ENCODE measurements around the gene CTU2. TPM values are rescaled to one million over a fixed set of nuclear protein-coding genes. Genes with fewer than 3 reads are reported as not detected.
A peak's percentile ranks its signal among the peaks of the same experiment; 100 is the strongest.

The CTU2 gene
- total and polyA plus RNA-seq, 10 of the 15 experiments (the other 5 are each of a cell fraction or from before 2014, with no cell fraction given): 0.32 to 44.5 (median 18.2) TPM

- no peak for TF ChIP-seq NFXL1 (IDR thresholded peaks at IDR 0.05; ENCODE audit: borderline replicate concordance)
Measured at GRCh38 chr16:88730632-88731607, 24.6 kb downstream of the CTU2 start (continued).

- intact Hi-C loops (cut with micrococcal nuclease; ENCODE audit: unreplicated experiment): no loop called here
- ChIA-PET SMC1A (ENCODE audit: uncharacterized antibody, unreplicated experiment) (no interaction called here), POLR2A (no interaction called here), CTCF (no interaction called here), RAD21 (ENCODE audit: unreplicated experiment) (no interaction called here)
- in situ Hi-C loops (cut with MboI): no loop called here
- Histone ChIP-seq H3K9ac (ENCODE audit: control insufficient read depth, insufficient read depth, low read length) (no peak overlapping the region), H3K4me3 (no peak overlapping the region), H3K79me2 (ENCODE audit: control insufficient read depth, insufficient read depth, low read length) (no peaks in the 10 kb centered on the region), H2AFZ (ENCODE audit: control insufficient read depth, low read depth, low read length) (no peak overlapping the region), H3K4me1 (ENCODE audit: control insufficient read depth, insufficient read depth, low read length) (no peaks in the 10 kb centered on the region), H3K27me3 (replicated peaks in 1 of 2; ENCODE audit: control insufficient read depth in 2 of 2, insufficient read depth in 2 of 2, low read length in 1 of 2) (no peaks in the 10 kb centered on the region), H3K36me3 (ENCODE audit: control insufficient read depth in 2 of 2, insufficient read depth in 2 of 2, low read length in 1 of 2) (peaks cover 5 to 49% of the 10 kb centered on the region in 2 experiments; a peak in 3 of 4 replicates), H4K20me1 (ENCODE audit: control insufficient read depth, insufficient read depth) (no peaks in the 10 kb centered on the region), H3K4me2 (ENCODE audit: control insufficient read depth, insufficient read depth) (no peak overlapping the region), H3K27ac (ENCODE audit: control insufficient read depth, insufficient read depth) (no peak overlapping the region), H3K9me3 (replicated peaks; ENCODE audit: control insufficient read depth, insufficient read depth, low read length) (no peaks in the 10 kb centered on the region)
- 93% methylated on average over 11 of the region's 15 CpGs for WGBS (ENCODE audit: insufficient coverage, insufficient replicate concordance, low lambda C conversion rate, missing lambda C conversion rate)
- BruUV-seq (replicated peaks): no TSS peak
- ATAC-seq (0 out of 3 replicates have a peak, but pooled peaks have one; percentile 18), FAIRE-seq (no peak), DNase-seq (ENCODE audit: low read depth, low spot score) (no peak)
- TF ChIP-seq RFX5 (IDR thresholded peaks at IDR 0.05; ENCODE audit: low read depth, low read length) (no peak), HDGF (IDR thresholded peaks at IDR 0.05) (no peak), MEF2B (IDR thresholded peaks at IDR 0.05; ENCODE audit: partially characterized antibody, poor library complexity, severe bottlenecking) (no peak), EZH2 (IDR thresholded peaks at IDR 0.05; ENCODE audit: borderline replicate concordance, control insufficient read depth, low read depth, low read length) (no peak), STAT3 (IDR thresholded peaks at IDR 0.05; ENCODE audit: low read depth, low read length) (no peak), IRF3 (IDR thresholded peaks at IDR 0.05) (no peak), SIX5 (IDR thresholded peaks at IDR 0.05; ENCODE audit: low read depth, low read length, severe bottlenecking) (no peak), RUNX3 (IDR thresholded peaks at IDR 0.05; ENCODE audit: low read length) (no peak), NR2F1 (conservative IDR thresholded peaks at IDR 0.05) (no peak), ZZZ3 (IDR thresholded peaks at IDR 0.05; ENCODE audit: control insufficient read depth, insufficient read length, low read depth) (no peak), ZBTB33 (IDR thresholded peaks at IDR 0.05) (no peak), POLR2AphosphoS2 (IDR thresholded peaks at IDR 0.05; ENCODE audit: low read depth, low read length) (no peak), MXI1 (IDR thresholded peaks at IDR 0.05; ENCODE audit: low read depth, low read length) (no peak), ZSCAN29 (IDR thresholded peaks at IDR 0.05) (no peak), BCLAF1 (IDR thresholded peaks at IDR 0.05) (no peak), EGR1 (IDR thresholded peaks at IDR 0.05; ENCODE audit: borderline replicate concordance in 1 of 2, low read depth in 2 of 2, low read length in 2 of 2) (no peak)
Measured at GRCh38 chr16:88731699-88732098, 25.4 kb downstream of the CTU2 start.

All from GM12878 (cell line).